GM23338 (cell line): ENCODE results near the gene NEK7. TPM values are rescaled to one million over a fixed set of nuclear protein-coding genes. Genes with fewer than 3 reads are reported as not detected.

Experiments
- ATAC-seq: fragments of 200-7000 bp; cut with Tn5 transposase; 3 replicates; pipeline ENCODE4 v1.9.1; 2020
- DNase-seq: peaks from one replicate; pipeline ENCODE4 v3.0.0-alpha.2; 2015; ENCODE audit warnings: low spot score
- H2AFZ ChIP-seq: fragments of 200-600 bp; sonication (generic); 2 replicates; pipeline ENCODE4 v1.8.0; 2016; ENCODE audit warnings: antibody characterized with exemption, mild to moderate bottlenecking, moderate library complexity
- H3F3A ChIP-seq: fragments of 200-600 bp; sonication (generic); replicated peaks from 2 replicates; pipeline ENCODE4 v1.8.0; 2017; ENCODE audit warnings: antibody characterized with exemption, mixed run types, low read depth
- H3K27ac ChIP-seq: fragments of 200-600 bp; sonication (generic); 2 replicates; pipeline ENCODE4 v1.6.1; 2016; ENCODE audit warnings: low read depth
- H3K27me3 ChIP-seq: fragments of 200-600 bp; sonication (generic); 2 replicates; pipeline ENCODE4 v1.8.0; 2016; ENCODE audit warnings: mild to moderate bottlenecking, mixed run types, moderate library complexity; ENCODE audit not compliant: insufficient read depth
- H3K36me3 ChIP-seq: fragments of 200-600 bp; sonication (generic); 2 replicates; pipeline ENCODE4 v1.8.0; 2016; ENCODE audit warnings: mild to moderate bottlenecking; ENCODE audit not compliant: insufficient read depth
- H3K4me1 ChIP-seq: fragments of 200-600 bp; sonication (generic); 2 replicates; pipeline ENCODE4 v1.8.0; 2016; ENCODE audit warnings: mild to moderate bottlenecking, moderate library complexity; ENCODE audit not compliant: insufficient read depth
- H3K4me2 ChIP-seq: fragments of 200-600 bp; sonication (generic); 2 replicates; pipeline ENCODE4 v1.7.1; 2017; ENCODE audit warnings: mixed run types
- H3K4me3 ChIP-seq: fragments of 200-600 bp; sonication (generic); 2 replicates; pipeline ENCODE4 v1.6.1; 2016; ENCODE audit warnings: mixed run types
- H3K79me2 ChIP-seq: fragments of 200-600 bp; sonication (generic); replicated peaks from 2 replicates; pipeline ENCODE4 v1.8.0; 2017; ENCODE audit warnings: mild to moderate bottlenecking; ENCODE audit not compliant: insufficient read depth
- H3K9me2 ChIP-seq: fragments of 200-600 bp; sonication (generic); 2 replicates; pipeline ENCODE4 v1.8.0; 2017; ENCODE audit not compliant: insufficient read depth
- H4K20me1 ChIP-seq: fragments of 200-600 bp; sonication (generic); replicated peaks from 2 replicates; pipeline ENCODE4 v1.8.0; 2017; ENCODE audit warnings: mild to moderate bottlenecking; ENCODE audit not compliant: insufficient read depth
- H3K27ac Mint-ChIP-seq: 2 replicates; pipeline ENCODE4 v1.8.0; 2020; ENCODE audit warnings: inconsistent platforms, mild to moderate bottlenecking, moderate library complexity, mixed read lengths
- H3K27me3 Mint-ChIP-seq: 3 replicates; pipeline ENCODE4 v1.8.0; 2022; ENCODE audit warnings: low read depth, mild to moderate bottlenecking, moderate library complexity, mixed read lengths, inconsistent platforms; ENCODE audit not compliant: insufficient read depth, poor library complexity
- H3K36me3 Mint-ChIP-seq: 3 replicates; pipeline ENCODE4 v1.8.0; 2021; ENCODE audit warnings: low read depth, mild to moderate bottlenecking, inconsistent platforms, moderate library complexity, mixed read lengths
- H3K4me1 Mint-ChIP-seq: 3 replicates; pipeline ENCODE4 v1.8.0; 2020; ENCODE audit warnings: mild to moderate bottlenecking, inconsistent platforms, mixed read lengths
- H3K4me3 Mint-ChIP-seq: 3 replicates; pipeline ENCODE4 v1.8.0; 2021; ENCODE audit warnings: moderate library complexity, mild to moderate bottlenecking, inconsistent platforms, mixed read lengths
- H3K9me3 Mint-ChIP-seq: 3 replicates; pipeline ENCODE4 v1.8.0; 2020; ENCODE audit warnings: moderate library complexity, mild to moderate bottlenecking, inconsistent platforms, mixed read lengths
- CREB1 ChIP-seq: fragments of 250-450 bp; sonication (Bioruptor Pico); IDR thresholded peaks from 2 replicates; pipeline ENCODE4 v1.5.0; 2020; ENCODE audit warnings: low read depth, mild to moderate bottlenecking, moderate library complexity
- ETS1 ChIP-seq: IDR thresholded peaks from 2 replicates; pipeline ENCODE4 v1.6.1; 2016; ENCODE audit warnings: antibody characterized with exemption
- EZH2 ChIP-seq: fragments of 200-600 bp; sonication (generic); IDR thresholded peaks from one replicate; pipeline ENCODE4 v1.8.0; 2017; ENCODE audit warnings: antibody characterized with exemption, mild to moderate bottlenecking, low read depth; ENCODE audit not compliant: unreplicated experiment
- EZH2phosphoT487 ChIP-seq: fragments of 200-600 bp; sonication (generic); IDR thresholded peaks from one replicate; pipeline ENCODE4 v1.8.1; 2018; ENCODE audit warnings: antibody characterized with exemption; ENCODE audit not compliant: unreplicated experiment
- JUNB ChIP-seq: IDR thresholded peaks from one replicate; pipeline ENCODE4 v1.6.1; 2016; ENCODE audit warnings: antibody characterized with exemption; ENCODE audit not compliant: unreplicated experiment
- NANOG ChIP-seq: IDR thresholded peaks from 2 replicates; pipeline ENCODE4 v1.6.1; 2016; ENCODE audit warnings: antibody characterized with exemption, borderline replicate concordance
- STAT1 ChIP-seq: IDR thresholded peaks from one replicate; pipeline ENCODE4 v1.6.1; 2016; ENCODE audit warnings: antibody characterized with exemption; ENCODE audit not compliant: unreplicated experiment
- ZNF114 ChIP-seq: fragments of 250-450 bp; sonication (Bioruptor Pico); IDR thresholded peaks from 2 replicates; pipeline ENCODE4 v1.5.0; 2020; ENCODE audit warnings: mild to moderate bottlenecking, moderate library complexity
- ZNF462 ChIP-seq: fragments of 250-450 bp; sonication (Bioruptor Pico); IDR thresholded peaks from 2 replicates; pipeline ENCODE4 v1.5.0; 2020; ENCODE audit warnings: mild to moderate bottlenecking, moderate library complexity
- polyA plus RNA-seq: library from polyadenylated mRNA; unstranded; fragments of >200 nt; fragmentation: Nextera tagmentation; extraction: Ambion mirVana; gene quantifications from 2 replicates; pipeline ENCODE4 v1.2.1, GENCODE V29; 2016
- total RNA-seq: library from RNA; depleted of rRNA; stranded (reverse); fragments of >200 nt; shearing (Covaris generic); gene quantifications from 2 replicates; pipeline ENCODE4 v1.2.3, GENCODE V29; 2014

The NEK7 gene
- total and polyA plus RNA-seq, 2 experiments from 2014 or later: 4.8 to 15.3 TPM

- no peak for TF ChIP-seq ETS1
- no peak for TF ChIP-seq EZH2
- TF ChIP-seq NANOG: no peak
- no peak for TF ChIP-seq STAT1
- TF ChIP-seq ZNF114 (CRISPR knock-in tag): no peak
- no peak for TF ChIP-seq CREB1 (CRISPR knock-in tag)
- TF ChIP-seq EZH2phosphoT487: no peak
- no peak for TF ChIP-seq JUNB
- TF ChIP-seq ZNF462 (CRISPR knock-in tag): no peak
- no peaks in the 10 kb centered on the region for H3K79me2 ChIP-seq
- H3K36me3 ChIP-seq: no peaks in the 10 kb centered on the region
- Mint-ChIP-seq H3K36me3 (no peaks in the 10 kb centered on the region), H3K27ac (no peak overlapping the region), H3K4me1 (no peaks in the 10 kb centered on the region; the same call in 2 of the 3 replicates), H3K27me3 (no peaks in the 10 kb centered on the region), H3K4me3 (no peak overlapping the region), H3K9me3 (no peaks in the 10 kb centered on the region)
- no peaks in the 10 kb centered on the region for H3F3A ChIP-seq
- no peak overlapping the region for H3K4me2 ChIP-seq
- no peaks in the 10 kb centered on the region for H3K27me3 ChIP-seq
- no peaks in the 10 kb centered on the region for H4K20me1 ChIP-seq
- no peaks in the 10 kb centered on the region for H3K4me1 ChIP-seq
- no peak for ATAC-seq
- H3K4me3 ChIP-seq: no peak overlapping the region
- 0 out of 2 replicates have a peak, but pooled peaks cover 9% of the 10 kb centered on the region for H3K9me2 ChIP-seq
- no peak overlapping the region for H2AFZ ChIP-seq
- no peak for DNase-seq
- no peak overlapping the region for H3K27ac ChIP-seq
Measured at GRCh38 chr1:198135366-198135765, 21.4 kb upstream of the NEK7 start.
